Prostate gland (tissue), 2 donors: Measurements from ENCODE around the gene IRF2BP1. TPM values are rescaled to one million over a fixed set of nuclear protein-coding genes. Genes with fewer than 3 reads are reported as not detected.

ENCODE experiments used
- DNase-seq: peaks from one replicate; pipeline ENCODE4 v3.0.0-alpha.2; 2019; ENCODE audit warnings: low spot score
- H3K27ac ChIP-seq, 2 donors: fragments of 200-600 bp; sonication (generic); 2 replicates each; pipeline ENCODE4 v1.5.1; 2017 to 2019
- H3K27me3 ChIP-seq: fragments of 200-600 bp; sonication (generic); replicated peaks from 2 replicates; pipeline ENCODE4 v1.5.1; 2019; ENCODE audit not compliant: insufficient read depth
- H3K36me3 ChIP-seq, 2 donors: fragments of 200-600 bp; sonication (generic); 1 replicate in 1 of 2; 2 replicates in 1 of 2; pipeline versions ENCODE4 v1.5.1 to v1.8.1; 2017 to 2019
- H3K4me1 ChIP-seq: fragments of 200-600 bp; sonication (generic); replicated peaks from 2 replicates; pipeline ENCODE4 v1.5.1; 2019
- H3K4me3 ChIP-seq, 2 donors: fragments of 200-600 bp; sonication (generic); 2 replicates each; pipeline ENCODE4 v1.5.1; 2017 to 2019
- H3K9me3 ChIP-seq: fragments of 200-600 bp; sonication (generic); 2 replicates; pipeline ENCODE4 v1.5.1; 2017
- CTCF ChIP-seq, 4 experiments: fragments of 200-600 bp in 2 of 4; fragments of 450-650 bp in 2 of 4; sonication (generic) in 2 of 4; IDR thresholded peaks; 1 replicate in 3 of 4; 2 replicates in 1 of 4; pipeline ENCODE4 v1.5.1; 2016 to 2019; ENCODE audit warnings: antibody characterized with exemption in 4 of 4, mild to moderate bottlenecking in 2 of 4, moderate library complexity in 2 of 4
- POLR2A ChIP-seq: fragments of 450-650 bp; IDR thresholded peaks from one replicate; pipeline ENCODE4 v1.6.1; 2016; ENCODE audit warnings: antibody characterized with exemption, mild to moderate bottlenecking
- POLR2AphosphoS5 ChIP-seq: sonication (generic); formaldehyde crosslinking; IDR thresholded peaks from one replicate; pipeline ENCODE4 v1.6.1; 2017; ENCODE audit warnings: antibody characterized with exemption
- WGBS: methylation state at CpG from one replicate; pipeline ENCODE4 v1.1.5; 2018; 5-methylcytosine and 5-hydroxymethylcytosine counted together
- intact Hi-C: fragments of 100-400 bp; cut with DNase I; formaldehyde crosslinking; loops from one replicate; pipeline ENCODE4 v1.14.2; 2022
- total RNA-seq, 2 donors: library from RNA; depleted of rRNA; stranded (reverse); fragments of >200 nt; gene quantifications; one replicate each; pipeline ENCODE4 v1.1.0, GENCODE V29; 2016

Gene IRF2BP1
- total RNA-seq, 2 donors from 2014 or later, result 55.5 to 63.0 TPM

GRCh38 chr19:45881909-45882528, 3.9 kb downstream of the IRF2BP1 start:
- Histone ChIP-seq H3K9me3 (no peaks in the 10 kb centered on the region), H3K27me3 (no peaks in the 10 kb centered on the region), H3K27ac (peak overlapping the region; percentile 76 to 82), H3K4me3 (peak overlapping the region in 1 of 2 donors; percentile 36), H3K36me3 (no peaks in the 10 kb centered on the region), H3K4me1 (peaks cover 29% of the 10 kb centered on the region)
- intact Hi-C loops, result loop anchor here (5.0 to 10.0 kb wide), 2 partner anchors 65 to 133 kb away; partner anchors contain the start of gene RSPH6A
- WGBS, result 42% methylated on average over 4 of the region's 4 CpGs
- TF ChIP-seq POLR2AphosphoS5, result no peak
- TF ChIP-seq POLR2A, result no peak
- TF ChIP-seq CTCF (IDR thresholded peaks at IDR 0.05), result no peak
- no peak for DNase-seq

- TF ChIP-seq CTCF (IDR thresholded peaks at IDR 0.05) (no peak), POLR2AphosphoS5 (no peak), POLR2A (no peak)
- H3K36me3 ChIP-seq, result no peaks in the 10 kb centered on the region
- intact Hi-C loops, result loop anchor here (5.0 to 10.0 kb wide), 2 partner anchors 64 to 134 kb away; partner anchors contain the start of gene RSPH6A
- 84% methylated on average over 10 of the region's 10 CpGs for WGBS
- no peak overlapping the region for H3K4me3 ChIP-seq
- no peaks in the 10 kb centered on the region for H3K27me3 ChIP-seq
- peaks cover 29% of the 10 kb centered on the region for H3K4me1 ChIP-seq
- no peak for DNase-seq
- no peak overlapping the region for H3K27ac ChIP-seq
- no peaks in the 10 kb centered on the region for H3K9me3 ChIP-seq
Measured at GRCh38 chr19:45881082-45881908, 4.6 kb downstream of the IRF2BP1 start.

- H3K9me3 ChIP-seq, result no peaks in the 10 kb centered on the region
- no peaks in the 10 kb centered on the region for H3K36me3 ChIP-seq
- peaks cover 24% of the 10 kb centered on the region for H3K4me1 ChIP-seq
- H3K27me3 ChIP-seq, result no peaks in the 10 kb centered on the region
- 86% methylated on average over 2 of the region's 2 CpGs for WGBS
- TF ChIP-seq CTCF (IDR thresholded peaks at IDR 0.05) (no peak), POLR2A (no peak), POLR2AphosphoS5 (no peak)
- intact Hi-C loops, result loop anchor here (5.0 to 10.0 kb wide), 2 partner anchors 63 to 135 kb away; partner anchors contain the start of gene RSPH6A
- no peak overlapping the region for H3K4me3 ChIP-seq
- H3K27ac ChIP-seq, result no peak overlapping the region
- DNase-seq, result no peak
Measured at GRCh38 chr19:45879971-45880370, 6.0 kb downstream of the IRF2BP1 start.

- no peak overlapping the region for H3K4me3 ChIP-seq
- no peaks in the 10 kb centered on the region for H3K36me3 ChIP-seq
- 49% methylated on average over 8 of the region's 8 CpGs for WGBS
- H3K27me3 ChIP-seq, result no peaks in the 10 kb centered on the region
- intact Hi-C loops, result no loop called here
- H3K4me1 ChIP-seq, result peaks cover 16% of the 10 kb centered on the region
- H3K27ac ChIP-seq, result peak overlapping the region; percentile 37 to 56
- TF ChIP-seq POLR2AphosphoS5 (no peak), POLR2A (no peak), CTCF (IDR thresholded peaks at IDR 0.05) (no peak)
- no peak for DNase-seq
- no peaks in the 10 kb centered on the region for H3K9me3 ChIP-seq
Measured at GRCh38 chr19:45879055-45879454, 6.9 kb downstream of the IRF2BP1 start.
